GM18508 (cell line): Measurements from ENCODE around the gene PHYKPL.
A peak's percentile ranks its signal among the peaks of the same experiment; 100 is the strongest.

Experiments
- ATAC-seq: cut with Tn5 transposase; IDR thresholded peaks from one replicate; pipeline ENCODE4 v1.9.1; 2021; ENCODE audit warnings: moderate number of reproducible peaks; ENCODE audit not compliant: insufficient read depth, unreplicated experiment

The PHYKPL gene

DNA sequence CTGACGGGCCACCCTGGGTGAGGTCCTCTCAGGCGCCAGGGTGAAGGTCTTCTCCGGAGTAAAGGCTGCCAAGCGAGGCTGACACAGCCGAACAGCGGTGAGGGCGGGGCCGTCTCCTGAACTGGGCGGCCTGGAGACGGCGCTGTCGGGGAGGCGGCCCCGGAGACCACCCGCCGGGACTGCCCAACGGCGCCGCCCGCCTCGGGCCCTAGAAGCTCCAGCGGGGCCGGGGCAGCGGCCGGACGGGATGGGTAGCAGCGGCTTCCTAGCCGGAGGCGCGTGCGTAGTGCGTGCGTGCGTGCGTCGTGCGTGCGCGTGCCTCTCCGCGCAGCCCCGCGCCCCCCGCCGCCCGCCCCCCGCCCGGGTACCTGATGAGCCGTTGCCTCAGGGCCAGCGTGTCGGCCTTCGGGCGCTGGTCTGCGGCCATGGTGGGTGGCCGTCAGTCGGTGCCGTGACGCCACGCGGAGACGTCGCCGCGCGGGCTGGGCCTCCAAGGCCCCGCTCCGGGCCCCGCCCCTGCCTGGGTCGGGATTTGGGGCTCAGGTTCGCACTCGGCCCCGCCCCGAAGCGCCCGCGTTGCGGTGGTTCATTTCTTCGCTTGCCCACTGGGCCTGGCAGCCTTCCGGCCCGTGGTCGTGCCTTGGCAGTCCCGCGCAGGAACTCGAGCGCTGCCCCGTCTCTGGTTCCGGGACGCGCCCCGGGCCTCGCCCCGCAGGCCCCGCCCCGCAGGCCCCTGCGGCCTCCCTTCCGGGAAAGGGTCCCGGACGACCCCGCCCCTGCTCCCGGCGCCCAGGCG lies at the start of gene PHYKPL:
Gene PHYKPL (minus strand): TSS at position 679 of the 796 bp plus-strand sequence. CDS start 252 bp downstream, at position 427.
- peak; percentile 36 for ATAC-seq

DNA sequence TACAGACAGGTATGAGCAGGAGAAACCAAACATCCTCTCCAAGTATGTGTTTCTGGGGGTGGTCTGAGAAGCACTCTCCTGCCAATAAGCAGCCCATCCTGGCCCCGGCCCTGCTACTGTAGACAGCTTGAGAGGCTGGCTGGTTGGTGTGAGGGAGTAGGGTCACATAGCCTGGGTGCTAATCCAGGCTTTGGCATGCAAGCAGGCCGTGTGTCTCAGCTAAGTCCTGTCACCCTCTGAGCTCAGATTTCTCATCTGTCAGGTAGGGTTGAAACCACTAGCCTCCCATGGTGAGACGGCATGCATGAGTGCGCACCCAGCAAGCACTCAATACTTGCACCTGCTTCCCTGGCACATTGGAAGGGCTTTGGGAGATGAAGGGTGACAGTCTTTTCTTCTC lies 49.8 kb upstream of the PHYKPL start:
- ATAC-seq = no peak

DNA sequence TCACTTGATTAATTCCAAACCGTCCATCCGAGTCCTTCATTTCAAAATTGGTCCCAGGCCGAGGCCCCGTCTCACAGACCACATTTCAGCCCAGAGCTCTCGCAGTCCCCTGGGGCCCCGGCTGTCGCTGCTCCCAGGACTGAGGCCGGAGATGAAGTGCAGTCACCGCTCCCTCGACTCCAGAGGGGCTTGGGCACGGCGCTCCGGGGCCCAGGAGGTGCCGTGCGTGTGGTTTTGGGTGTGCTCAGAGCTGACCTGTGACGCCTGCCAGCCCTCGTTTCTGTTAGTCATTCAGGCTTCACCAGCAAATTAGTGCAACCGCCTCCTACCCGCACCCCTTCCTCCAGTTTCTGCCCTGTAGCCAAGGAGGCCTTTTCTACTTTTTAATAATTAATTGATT lies 48.7 kb upstream of the PHYKPL start:
- ATAC-seq = no peak

DNA sequence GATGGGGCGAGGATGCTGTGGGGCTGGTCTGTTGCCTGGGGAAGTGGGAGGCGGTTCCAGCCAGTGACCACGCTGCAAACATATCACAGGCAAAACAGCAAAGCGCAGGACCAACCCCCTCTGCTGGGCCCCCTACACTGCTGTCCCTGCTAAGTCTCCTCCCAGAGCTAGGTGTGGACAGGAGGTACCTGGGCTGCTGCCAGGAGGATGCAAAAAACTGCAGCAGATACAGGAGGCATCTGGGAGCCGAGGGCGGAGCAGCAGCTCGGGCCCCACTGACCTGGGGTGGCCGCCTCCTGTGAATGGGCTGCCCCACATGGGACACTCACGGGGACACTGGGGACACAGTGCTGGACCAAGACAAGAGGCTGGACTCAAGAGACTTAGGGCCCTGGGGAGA lies 48.0 kb upstream of the PHYKPL start:
- no peak for ATAC-seq

DNA sequence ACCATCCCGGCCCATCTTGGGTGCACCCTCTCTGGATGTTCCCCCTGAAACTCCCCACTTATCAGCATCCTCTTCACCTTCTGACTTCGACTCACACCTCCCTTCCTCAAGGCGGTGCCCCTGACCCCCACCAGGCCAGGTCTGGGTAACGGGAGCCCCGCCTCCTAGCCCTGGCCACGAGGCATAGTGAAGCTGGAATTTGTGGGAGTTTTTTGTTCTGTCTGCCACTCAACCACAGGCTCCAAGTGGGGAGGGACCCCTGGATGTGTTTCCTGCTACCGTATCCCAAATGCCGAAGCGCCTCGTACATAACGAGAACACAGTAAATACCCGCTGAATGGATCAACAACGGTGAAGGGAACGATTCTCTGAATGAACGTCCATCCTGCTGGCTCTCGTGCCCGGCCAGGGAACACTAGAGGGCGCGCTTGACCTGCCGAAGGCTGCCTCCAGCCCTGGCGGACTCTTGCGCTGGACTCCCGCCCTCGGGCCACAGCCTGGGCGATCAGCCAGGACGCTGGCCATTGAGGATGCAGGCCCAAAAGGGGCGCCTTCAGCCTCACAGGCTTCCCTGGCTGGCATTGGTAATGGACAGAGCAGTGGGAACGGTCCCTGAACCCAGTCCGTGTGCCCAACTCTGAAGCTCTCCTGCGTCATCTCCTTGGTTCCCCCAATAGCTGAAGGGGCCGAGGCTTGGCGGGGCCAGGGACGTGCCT lies 47.3 kb upstream of the PHYKPL start:
- ATAC-seq = no peak

DNA sequence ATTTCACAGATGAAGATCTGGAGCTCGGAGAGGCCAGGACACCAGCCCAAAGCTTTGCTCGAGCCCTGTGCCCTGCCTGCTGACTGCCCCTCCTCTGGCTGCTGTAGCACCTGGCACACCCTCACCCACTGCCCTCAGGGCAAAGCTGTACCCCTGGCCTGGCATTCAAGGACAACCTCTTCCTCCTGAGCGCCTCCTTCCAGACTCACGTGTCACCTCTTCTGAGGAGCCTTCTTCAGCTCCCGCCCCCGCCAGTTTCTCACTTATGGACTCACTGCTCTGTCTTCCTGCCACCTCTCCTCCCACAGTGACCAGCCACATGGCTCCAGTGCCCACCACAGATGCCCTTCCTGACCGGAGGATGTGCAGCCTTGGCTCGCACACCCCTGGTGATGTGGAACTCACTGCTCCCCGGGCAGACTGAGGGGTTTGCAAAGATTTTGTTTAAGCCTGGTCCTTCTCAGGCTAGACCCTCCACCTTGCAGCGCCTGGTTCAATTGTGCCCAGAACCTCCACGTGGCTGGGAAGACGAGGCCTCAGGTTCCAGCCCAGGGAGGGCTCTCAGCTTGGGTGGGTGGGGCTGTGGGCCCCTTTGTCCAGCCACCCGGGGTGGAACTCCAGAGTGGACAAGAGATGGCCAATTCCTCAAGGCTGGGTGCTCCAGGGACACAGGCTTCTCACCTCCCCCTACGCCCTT lies 46.6 kb upstream of the PHYKPL start:
- no peak for ATAC-seq

DNA sequence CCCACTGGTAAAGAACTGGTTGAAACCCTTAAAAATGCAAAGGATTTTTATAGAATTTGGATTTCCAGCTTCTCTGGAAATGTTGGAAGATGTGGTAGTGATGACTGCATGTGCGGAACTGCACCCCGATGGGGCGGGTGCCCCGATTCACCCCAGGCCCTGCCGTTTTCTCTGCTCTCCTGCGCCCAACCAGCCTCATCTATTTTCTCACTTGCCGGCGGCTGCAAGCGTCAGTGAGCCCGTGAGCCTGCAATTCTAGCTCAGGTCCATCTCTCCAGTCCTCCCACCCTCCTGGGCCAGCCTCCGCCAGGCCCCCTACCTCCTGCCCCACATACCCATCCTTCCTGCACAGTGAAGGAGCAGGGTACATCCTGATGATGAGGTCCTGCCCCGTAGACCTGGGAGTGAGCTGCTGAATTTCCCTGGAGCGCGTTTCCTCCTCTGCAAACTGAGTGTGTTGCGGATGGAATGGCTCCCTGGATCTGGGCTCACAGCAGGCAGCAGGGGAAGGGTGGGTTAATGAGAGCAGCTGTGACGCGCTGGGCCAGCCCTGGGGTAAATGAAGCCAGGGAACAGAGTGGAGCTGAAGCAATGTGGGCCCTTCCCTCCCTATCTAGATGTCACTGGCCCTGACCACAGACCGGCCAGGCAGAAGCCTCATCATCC lies 45.9 kb upstream of the PHYKPL start:
- no peak for ATAC-seq

DNA sequence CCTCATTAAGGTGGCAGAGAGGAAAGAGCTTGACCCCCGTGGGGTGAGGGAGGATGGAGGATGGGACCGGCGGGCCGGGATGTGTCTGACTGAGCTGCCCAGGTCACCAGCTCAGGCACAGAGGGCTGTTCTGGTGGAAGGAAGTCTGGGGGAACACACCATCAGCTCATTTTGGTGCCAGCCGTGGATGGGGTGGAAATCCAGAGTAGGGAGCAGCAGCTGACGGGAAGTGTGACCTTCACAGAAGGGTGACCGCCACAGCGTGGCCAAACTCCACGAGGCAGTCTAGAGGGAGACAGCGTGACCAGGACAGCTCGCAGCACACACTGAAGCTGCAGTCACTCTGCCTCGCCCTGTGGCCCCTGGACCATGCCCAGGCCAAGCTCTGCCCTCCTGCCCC lies 45.3 kb upstream of the PHYKPL start:
- no peak for ATAC-seq

DNA sequence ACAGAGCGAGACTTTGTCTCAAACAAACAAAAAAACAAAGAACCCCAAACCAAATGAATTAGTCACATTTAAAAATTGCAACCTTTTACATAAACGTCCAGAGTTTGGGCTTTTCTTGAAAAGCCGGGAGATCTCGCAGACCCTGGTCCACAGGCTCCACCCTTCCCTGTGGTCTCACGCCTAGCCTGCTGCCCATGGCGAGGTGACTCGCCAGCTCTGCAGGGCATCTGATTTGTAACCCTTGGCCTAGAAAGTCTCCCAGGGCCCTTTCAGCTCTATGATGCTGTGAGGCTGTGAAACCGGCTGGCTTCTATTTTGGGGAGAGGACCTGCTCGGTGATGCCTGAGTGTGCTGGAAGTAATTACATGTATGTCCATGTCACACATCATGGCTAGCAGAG lies 44.7 kb upstream of the PHYKPL start:
- no peak for ATAC-seq

DNA sequence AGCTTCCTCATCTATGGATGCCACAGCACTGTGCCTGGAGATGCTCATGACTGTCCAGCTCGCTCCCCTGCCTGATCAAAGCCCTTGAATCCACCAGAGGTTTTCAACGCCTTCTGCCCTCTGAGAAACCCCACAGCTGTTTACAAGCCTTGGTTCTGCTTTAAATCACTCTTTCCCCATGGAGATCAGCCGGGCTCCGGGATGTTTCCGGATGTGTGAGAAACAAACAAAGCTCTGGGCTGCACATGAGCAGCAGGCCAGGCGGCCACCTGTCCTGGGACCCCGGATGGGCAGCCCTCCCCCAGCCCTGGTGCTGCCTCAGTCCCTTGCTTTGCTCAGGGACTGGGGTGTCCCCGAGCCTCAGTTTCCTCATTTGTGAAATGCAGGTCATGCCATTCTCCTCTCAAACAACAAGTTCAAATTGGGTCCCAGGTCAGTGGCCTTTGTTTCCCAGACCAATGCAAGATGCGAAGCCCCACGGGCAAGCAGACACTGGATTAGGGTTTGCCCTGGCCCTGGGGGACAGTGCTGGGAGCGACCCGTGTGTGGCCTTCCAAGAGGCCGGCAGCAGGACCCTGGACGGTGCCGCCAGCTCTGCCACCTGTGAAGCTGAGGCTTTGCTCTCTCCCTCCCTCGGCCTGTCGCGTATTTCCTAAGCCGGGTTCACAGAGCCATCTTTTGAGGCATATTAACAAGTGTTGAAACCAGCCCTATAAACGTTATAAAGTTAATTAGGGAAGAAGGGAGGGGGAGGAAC lies 42.4 kb upstream of the PHYKPL start:
- ATAC-seq = no peak

DNA sequence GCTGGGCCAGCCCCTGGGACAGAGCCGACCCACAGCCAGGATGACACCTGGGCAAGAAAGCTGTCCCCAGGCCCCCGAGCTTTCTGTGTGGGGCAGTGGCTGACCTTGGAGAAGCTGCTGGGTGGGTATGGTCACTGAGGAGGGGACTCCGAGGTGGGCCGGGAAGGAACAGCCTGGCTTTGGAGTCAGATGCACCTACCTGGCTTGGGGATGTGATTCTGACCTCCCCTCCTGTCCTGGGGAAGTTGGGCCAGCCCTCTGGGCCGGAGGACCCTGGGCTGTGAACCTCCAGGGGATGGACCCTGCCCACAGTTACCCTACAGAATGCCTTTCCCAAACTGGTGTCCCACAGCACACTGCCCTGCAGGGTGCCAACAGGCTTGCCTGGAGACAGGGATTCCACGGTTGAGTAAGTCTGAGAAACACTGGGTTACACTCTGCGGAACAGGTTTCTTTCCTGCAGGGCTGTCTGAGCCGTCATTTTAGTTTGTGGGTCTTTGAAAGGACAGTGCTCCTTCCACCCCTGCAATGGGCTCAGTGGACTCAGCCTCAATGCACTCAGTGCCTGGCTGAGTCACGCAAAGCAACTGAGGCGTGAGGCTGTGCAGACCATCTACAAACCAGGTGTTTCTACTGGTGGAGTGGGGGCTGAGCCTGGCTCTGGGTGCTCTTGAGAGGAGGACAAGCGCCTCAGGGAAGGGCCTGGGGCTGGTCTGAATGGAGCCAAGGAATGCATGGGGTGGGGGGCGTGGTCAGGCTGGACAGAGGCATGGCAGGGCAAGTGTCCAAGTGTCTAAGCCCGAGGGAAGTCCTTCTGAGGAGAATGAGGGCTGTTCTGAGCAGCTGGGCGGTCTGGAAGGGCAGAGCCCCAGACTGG lies 41.3 kb upstream of the PHYKPL start:
- ATAC-seq = no peak

DNA sequence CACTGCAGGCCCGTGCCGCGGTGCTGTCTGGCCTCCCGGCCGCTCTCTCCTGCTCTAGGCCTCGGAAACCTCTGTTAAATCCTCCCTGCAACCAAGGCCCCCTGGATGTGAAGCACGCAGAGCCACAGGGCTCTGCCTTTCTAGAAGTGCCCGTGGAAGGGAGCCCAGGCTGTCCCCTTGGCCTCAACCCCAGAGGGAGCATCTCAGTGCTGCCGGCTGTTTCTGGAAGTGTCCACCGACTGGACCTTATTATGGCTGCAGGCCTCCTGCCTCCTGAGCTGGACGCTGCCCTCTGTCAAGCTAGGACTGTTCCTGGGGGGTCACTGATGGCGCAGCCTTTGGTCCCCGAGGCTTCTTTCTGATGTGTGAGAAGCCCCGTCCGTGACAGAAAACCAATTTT lies 40.4 kb upstream of the PHYKPL start:
- ATAC-seq = no peak

DNA sequence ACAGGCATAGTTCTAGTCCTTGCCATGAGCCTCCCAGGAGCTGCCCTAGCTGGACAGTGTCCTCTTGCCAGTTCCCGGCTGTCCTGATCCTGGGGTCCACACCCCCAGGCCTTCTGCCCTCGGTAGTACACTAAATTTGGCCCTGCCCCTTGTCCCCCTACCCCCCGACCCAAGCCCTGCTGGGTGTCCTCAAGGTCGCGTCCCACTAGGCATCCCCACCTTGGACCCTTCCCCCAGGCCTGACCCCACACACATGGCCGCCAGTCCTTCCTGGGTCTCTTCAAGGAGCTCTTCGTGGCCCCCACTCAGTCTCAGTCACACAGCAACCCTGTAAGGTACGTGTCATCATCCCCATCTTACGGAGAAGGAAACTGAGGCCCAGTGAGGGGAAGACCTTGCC lies 40.0 kb upstream of the PHYKPL start:
- ATAC-seq = no peak

DNA sequence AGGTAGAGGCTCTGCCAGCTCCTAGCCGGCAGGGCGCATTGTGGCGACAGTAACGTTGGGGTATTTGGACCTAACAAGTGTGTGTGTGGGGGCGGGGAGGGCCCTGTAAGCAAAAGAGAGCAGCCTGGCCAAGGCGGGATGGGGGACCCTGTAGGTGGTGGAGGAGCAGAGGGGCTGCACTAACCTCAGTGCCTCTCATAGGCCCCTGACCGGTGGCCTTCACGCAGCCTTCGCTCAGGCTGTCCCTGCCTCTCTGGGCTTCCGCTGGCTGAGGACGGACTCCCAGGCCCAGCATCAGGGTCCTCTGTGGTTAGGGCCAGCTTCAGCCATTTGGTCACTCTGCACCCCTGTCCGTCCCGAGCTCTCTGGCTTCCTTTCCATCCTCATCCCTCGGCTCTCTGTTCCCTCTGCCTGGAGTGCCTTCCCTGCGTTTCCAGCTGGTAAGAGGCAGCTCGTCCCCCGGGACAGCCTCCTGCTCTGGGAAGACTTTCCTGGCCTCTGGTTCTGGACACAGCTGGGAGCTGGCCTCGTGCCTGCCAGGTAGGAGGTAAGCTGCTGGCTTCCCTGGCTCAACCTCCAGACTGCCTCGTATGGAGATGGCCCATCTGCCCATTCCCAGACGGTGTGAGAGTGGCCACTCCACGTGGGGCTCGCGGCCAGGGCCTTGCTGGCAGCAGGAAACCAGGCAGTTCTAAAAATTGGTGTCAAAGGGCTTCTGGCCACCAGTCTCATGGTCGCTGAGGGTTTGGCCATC lies 39.3 kb upstream of the PHYKPL start:
- ATAC-seq = no peak

DNA sequence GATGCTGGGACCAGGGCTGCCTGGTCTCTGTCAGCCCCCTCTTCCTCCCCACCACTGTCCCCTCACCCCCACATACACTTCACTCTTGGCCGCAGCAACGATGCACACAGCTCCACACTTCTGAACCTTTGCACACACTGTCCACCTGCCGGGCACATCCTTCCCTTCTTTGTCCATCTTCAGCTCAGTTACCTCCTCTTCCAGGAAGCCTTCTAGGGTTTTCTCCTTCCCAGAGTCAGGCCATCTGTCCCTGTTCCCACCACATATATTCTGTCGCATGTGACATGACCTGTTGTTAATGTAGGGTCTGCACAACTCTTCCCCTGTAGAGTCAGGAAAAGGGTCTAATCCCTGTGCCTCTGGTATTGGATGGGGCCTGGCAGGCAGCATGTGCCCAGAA lies 38.6 kb upstream of the PHYKPL start:
- ATAC-seq = no peak

DNA sequence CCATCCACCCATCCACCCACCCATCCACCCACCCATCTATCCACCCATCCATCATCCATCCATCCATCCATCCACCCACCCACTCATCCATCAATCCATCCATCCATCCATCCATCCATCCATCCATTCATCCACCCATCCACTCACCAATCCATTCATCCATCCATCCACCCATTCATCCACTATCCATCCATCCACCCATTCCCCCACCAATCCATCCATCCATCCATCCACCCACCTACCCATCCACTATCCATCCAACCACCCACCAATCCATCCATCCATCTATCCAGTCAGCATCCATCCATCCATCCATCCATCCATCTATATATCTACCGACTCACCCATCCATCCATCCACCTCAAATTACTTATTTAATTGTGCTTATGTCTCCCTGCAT lies 36.9 kb upstream of the PHYKPL start:
- no peak for ATAC-seq

DNA sequence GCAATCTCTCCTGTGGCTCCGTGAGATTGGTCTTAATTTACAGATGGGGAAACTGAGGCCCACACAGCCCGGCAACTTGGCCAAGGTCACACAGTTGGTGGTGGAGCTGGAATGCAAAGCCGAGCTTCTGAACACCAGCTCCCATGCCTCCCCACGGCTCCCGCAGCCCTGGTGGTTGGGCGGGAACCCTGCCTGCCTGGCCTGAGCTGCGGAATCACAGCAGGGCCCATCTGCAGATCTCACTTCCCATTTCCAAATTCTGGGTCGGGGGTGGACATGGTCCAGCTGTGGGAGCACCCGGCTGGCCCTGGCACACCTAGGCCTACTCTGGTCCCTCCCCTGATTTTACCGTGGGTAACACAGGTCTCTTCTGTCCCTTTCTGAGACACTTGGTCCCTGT lies 35.3 kb upstream of the PHYKPL start:
- no peak for ATAC-seq

DNA sequence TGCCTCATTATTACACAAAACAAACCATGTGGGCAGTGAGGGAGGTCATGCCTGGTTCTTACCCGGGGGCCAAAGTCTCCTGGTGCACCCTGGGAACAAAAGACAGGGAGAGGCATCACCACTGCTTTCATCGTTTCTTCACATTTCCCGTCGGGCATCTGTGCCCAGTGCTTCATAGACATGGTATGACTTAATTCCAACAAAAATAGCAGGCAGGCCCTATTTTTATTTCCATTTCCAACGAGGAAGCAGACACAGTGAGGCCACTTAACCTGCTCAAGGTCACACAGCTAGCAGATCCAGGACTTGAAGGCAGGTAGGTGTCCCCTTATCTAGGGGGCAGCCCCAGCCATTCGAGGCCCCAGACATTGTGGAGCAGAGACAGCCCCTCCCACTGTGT lies 34.6 kb upstream of the PHYKPL start:
- no peak for ATAC-seq
